Gastroesophageal sphincter (tissue), 4 donors: ENCODE measurements around the gene RERG. TPM values are rescaled to one million over a fixed set of nuclear protein-coding genes. Genes with fewer than 3 reads are reported as not detected.

Experiments used
- ATAC-seq: fragments of 150-250 bp; one replicate; pipeline ENCODE4 v1.9.1; 2016; ENCODE audit warnings: mild to moderate bottlenecking, moderate library complexity
- H3K27ac ChIP-seq, 4 donors: fragments of 200-600 bp; sonication (generic) in 3 of 4; 1 replicate in 3 of 4; 2 replicates in 1 of 4; pipeline ENCODE4 v1.5.1; 2016 to 2019
- H3K27me3 ChIP-seq: fragments of 200-600 bp; sonication (generic); one replicate; pipeline ENCODE4 v1.5.1; 2019
- H3K36me3 ChIP-seq, 2 donors: fragments of 200-600 bp; sonication (generic); one replicate each; pipeline ENCODE4 v1.5.1; 2019; ENCODE audit warnings: control low read depth in 1 of 2
- H3K4me1 ChIP-seq, 3 donors: fragments of 200-600 bp; sonication (generic); 1 replicate in 2 of 3; 2 replicates in 1 of 3; pipeline ENCODE4 v1.5.1; 2016 to 2019; ENCODE audit warnings: control low read depth in 2 of 3
- H3K4me3 ChIP-seq, 2 donors: fragments of 200-600 bp; sonication (generic); one replicate each; pipeline ENCODE4 v1.5.1; 2019; ENCODE audit warnings: mild to moderate bottlenecking in 1 of 2, moderate library complexity in 1 of 2
- H3K9me3 ChIP-seq, 3 donors: fragments of 200-600 bp; sonication (generic); one replicate each; pipeline ENCODE4 v1.5.1; 2017 to 2019; ENCODE audit warnings: control low read depth in 2 of 3
- EP300 ChIP-seq: sonication (generic); formaldehyde crosslinking; IDR thresholded peaks from one replicate; pipeline ENCODE4 v1.6.1; 2017; ENCODE audit warnings: antibody characterized with exemption, mild to moderate bottlenecking
- POLR2A ChIP-seq, 2 donors: fragments of 450-650 bp; IDR thresholded peaks; one replicate each; pipeline ENCODE4 v1.6.1; 2017; ENCODE audit warnings: antibody characterized with exemption in 2 of 2, mild to moderate bottlenecking in 2 of 2, moderate library complexity in 1 of 2
- POLR2AphosphoS5 ChIP-seq: sonication (generic); formaldehyde crosslinking; IDR thresholded peaks from one replicate; pipeline ENCODE4 v1.6.1; 2017; ENCODE audit warnings: antibody characterized with exemption
- WGBS, 2 donors: methylation state at CpG; one replicate each; pipeline ENCODE4 v1.1.5; 2018; ENCODE audit warnings: low coverage in 1 of 2; 5-methylcytosine and 5-hydroxymethylcytosine counted together
- total RNA-seq, 4 donors: library from RNA; depleted of rRNA; stranded (reverse); fragments of >200 nt; gene quantifications; one replicate each; pipeline ENCODE4 v1.1.0, GENCODE V29; 2016
- TF ChIP-seq, protein P1 (sequence below), 4 experiments: fragments of 200-600 bp in 2 of 4; fragments of 450-650 bp in 2 of 4; sonication (generic) in 1 of 4; IDR thresholded peaks; one replicate each; pipeline ENCODE4 v1.5.1; 2017 to 2019; ENCODE audit warnings: antibody characterized with exemption in 4 of 4, mild to moderate bottlenecking in 2 of 4, moderate library complexity in 2 of 4

RERG gene
- total RNA-seq, 4 donors from 2014 or later = 13.6 to 32.0 (median 19.8) TPM

DNA sequence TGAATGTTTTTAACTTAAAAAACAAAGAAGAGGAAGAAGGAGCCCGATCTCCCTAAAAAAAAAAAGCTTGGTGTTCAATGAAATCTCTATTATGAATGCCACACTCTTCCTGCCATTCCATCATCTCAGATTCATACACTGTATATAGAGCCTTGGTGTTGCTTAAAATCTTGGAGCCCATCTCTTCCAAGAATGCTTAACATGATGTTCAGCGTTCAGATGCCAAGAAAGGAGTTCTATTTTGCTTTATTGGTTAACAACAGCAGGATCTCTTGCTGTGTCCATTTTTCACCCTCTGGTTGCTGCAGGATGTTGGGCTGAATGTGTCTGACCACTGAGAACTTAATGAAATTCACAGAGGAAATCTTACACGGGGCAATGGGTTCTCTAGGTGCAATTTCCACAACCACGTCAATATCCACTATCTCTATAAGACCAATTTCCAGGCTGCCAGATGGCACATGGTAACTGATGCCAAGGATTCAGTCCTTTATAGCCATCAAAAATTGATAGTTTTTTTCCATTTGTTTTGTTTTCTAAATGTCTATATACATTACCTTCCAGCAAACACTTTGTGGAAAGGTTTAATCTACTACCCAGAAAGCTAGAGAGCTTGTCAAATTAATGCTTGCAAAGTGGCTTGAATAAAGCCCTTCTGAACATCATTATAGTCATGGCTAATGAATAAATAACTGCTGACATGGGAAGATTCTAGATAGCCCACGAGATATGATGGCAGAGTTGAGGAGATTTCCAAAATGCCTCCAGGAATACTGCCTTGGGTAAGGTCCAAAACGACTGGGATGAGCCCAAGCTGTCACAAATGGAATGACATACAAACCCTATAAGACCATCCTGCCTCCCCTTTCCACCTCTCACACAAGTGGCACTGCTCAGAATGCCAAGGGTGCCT is 26.5 kb downstream of the RERG start:
- H3K4me3 ChIP-seq = no peak overlapping the region
- H3K9me3 ChIP-seq = no peaks in the 10 kb centered on the region
- peaks cover 3 to 42% (median 9%) of the 10 kb centered on the region in 3 donors for H3K4me1 ChIP-seq
- peak overlapping the region in 2 of 4 donors; percentile 24 to 30 for H3K27ac ChIP-seq
- no peaks in the 10 kb centered on the region for H3K36me3 ChIP-seq
- TF ChIP-seq POLR2AphosphoS5 (no peak), EP300 (no peak), POLR2A (IDR thresholded peaks at IDR 0.05) (no peak)
- WGBS, 2 donors = 48% methylated on average over 6 of the region's 6 CpGs
- no peaks in the 10 kb centered on the region for H3K27me3 ChIP-seq
- no peak for ATAC-seq

DNA sequence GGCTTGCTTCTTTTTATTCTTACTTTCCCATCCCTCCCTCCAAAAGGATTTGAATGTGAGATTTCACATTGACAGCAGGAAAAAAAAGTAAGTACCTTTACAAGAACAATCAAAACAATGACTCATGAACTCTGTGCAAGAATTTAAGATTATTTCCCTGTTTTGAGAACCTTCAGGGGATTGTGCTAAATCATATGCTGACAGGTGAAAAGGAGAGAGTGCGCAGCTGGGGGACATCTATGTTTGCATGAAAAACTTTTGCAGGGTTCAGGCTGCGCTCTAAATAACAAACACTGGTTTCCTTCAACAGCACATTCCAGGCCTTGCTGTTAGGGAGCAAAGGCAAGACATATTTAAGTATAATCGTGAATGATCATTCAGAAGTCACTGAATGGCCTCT is 27.3 kb downstream of the RERG start:
- TF ChIP-seq POLR2AphosphoS5 (no peak), EP300 (no peak), POLR2A (IDR thresholded peaks at IDR 0.05) (no peak)
- TF ChIP-seq, protein P1, sequence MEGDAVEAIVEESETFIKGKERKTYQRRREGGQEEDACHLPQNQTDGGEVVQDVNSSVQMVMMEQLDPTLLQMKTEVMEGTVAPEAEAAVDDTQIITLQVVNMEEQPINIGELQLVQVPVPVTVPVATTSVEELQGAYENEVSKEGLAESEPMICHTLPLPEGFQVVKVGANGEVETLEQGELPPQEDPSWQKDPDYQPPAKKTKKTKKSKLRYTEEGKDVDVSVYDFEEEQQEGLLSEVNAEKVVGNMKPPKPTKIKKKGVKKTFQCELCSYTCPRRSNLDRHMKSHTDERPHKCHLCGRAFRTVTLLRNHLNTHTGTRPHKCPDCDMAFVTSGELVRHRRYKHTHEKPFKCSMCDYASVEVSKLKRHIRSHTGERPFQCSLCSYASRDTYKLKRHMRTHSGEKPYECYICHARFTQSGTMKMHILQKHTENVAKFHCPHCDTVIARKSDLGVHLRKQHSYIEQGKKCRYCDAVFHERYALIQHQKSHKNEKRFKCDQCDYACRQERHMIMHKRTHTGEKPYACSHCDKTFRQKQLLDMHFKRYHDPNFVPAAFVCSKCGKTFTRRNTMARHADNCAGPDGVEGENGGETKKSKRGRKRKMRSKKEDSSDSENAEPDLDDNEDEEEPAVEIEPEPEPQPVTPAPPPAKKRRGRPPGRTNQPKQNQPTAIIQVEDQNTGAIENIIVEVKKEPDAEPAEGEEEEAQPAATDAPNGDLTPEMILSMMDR (IDR thresholded peaks at IDR 0.05) = no peak
- no peak overlapping the region for H3K4me3 ChIP-seq
- H3K27me3 ChIP-seq = no peaks in the 10 kb centered on the region
- H3K4me1 ChIP-seq = peaks cover 3 to 42% (median 9%) of the 10 kb centered on the region in 3 donors
- no peaks in the 10 kb centered on the region for H3K36me3 ChIP-seq
- H3K9me3 ChIP-seq = no peaks in the 10 kb centered on the region
- ATAC-seq = no peak
- WGBS, 2 donors = 33 to 47% methylated on average over 3 of the region's 3 CpGs
- H3K27ac ChIP-seq = peak overlapping the region in 1 of 4 donors; percentile 24

DNA sequence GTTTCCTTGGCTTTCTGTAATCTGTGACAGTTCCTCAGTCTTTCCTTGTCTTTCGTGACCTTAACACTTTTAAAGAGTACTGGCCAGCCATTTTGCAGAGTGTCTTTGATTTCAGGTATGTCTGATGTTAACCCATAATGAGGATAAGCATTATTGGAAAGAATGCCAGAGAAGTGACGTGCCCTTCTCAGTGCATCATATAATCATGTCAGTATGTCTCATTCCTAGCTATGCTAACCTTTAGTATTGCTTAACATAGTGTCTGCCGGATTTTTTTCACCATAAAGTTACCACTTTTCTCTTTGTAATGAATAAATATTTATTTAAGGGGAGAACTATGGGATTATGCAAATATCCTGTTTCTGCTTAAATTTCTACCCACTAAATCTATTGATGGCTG is 28.5 kb downstream of the RERG start:
- ATAC-seq = no peak
- no peak overlapping the region for H3K27ac ChIP-seq
- H3K4me3 ChIP-seq = no peak overlapping the region
- H3K27me3 ChIP-seq = no peaks in the 10 kb centered on the region
- no peaks in the 10 kb centered on the region for H3K36me3 ChIP-seq
- peaks cover 3 to 41% (median 9%) of the 10 kb centered on the region in 3 donors for H3K4me1 ChIP-seq
- H3K9me3 ChIP-seq = no peaks in the 10 kb centered on the region
- 72 to 85% methylated on average over 3 of the region's 3 CpGs for WGBS, 2 donors
- TF ChIP-seq, protein P1 (IDR thresholded peaks at IDR 0.05) = no peak
- TF ChIP-seq EP300 (no peak), POLR2AphosphoS5 (no peak)

DNA sequence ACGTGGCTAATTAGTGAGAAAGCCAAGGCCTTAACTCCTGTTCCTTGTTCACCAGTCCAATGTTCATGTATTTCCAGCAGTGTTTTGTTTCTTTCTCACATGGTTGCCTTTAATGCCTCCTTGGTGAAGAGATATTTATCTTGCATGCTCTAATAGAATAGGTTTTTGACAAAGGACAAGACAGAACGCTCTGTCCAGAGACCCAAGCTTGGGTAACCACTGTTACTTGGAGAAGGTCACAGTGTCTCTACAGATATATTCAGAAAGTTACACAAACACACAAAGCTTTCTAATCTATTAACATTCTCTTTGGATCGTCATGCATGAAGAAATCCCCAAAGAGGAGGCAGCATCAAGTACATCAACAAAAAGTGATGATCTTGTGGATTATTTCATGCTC is 33.1 kb downstream of the RERG start:
- no peaks in the 10 kb centered on the region for H3K9me3 ChIP-seq
- peak overlapping the region in 1 of 4 donors; percentile 48 for H3K27ac ChIP-seq
- ATAC-seq = peak; percentile 39
- H3K27me3 ChIP-seq = no peaks in the 10 kb centered on the region
- peaks cover 0 to 22% (median 3%) of the 10 kb centered on the region in 3 donors for H3K4me1 ChIP-seq
- no peaks in the 10 kb centered on the region for H3K36me3 ChIP-seq
- 81 to 89% methylated on average over 3 of the region's 3 CpGs for WGBS, 2 donors
- no peak for TF ChIP-seq POLR2AphosphoS5
- TF ChIP-seq, protein P1 (IDR thresholded peaks at IDR 0.05) = no peak
- no peak for TF ChIP-seq POLR2A (IDR thresholded peaks at IDR 0.05)
- TF ChIP-seq EP300 = no peak
- no peak overlapping the region for H3K4me3 ChIP-seq

DNA sequence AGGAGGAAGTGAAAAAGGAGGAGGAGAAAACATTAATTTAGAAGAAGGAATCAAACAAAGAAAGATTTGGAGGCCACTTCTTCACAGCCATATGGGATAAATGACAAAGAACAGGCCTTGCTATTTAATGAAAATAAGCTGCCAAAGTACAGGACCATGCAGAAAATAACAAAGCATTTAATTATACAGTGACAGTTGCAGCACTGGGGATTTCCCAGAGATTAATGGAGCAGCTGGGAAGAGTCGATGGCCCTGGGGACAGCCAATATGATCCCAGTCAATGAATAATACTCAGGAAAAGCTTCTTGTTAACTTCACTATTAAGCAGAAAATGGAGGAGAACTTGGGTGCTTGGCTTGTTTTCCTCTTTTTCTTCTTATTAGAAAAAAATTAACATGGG is 34.6 kb downstream of the RERG start:
- TF ChIP-seq, protein P1 (IDR thresholded peaks at IDR 0.05) = no peak
- TF ChIP-seq POLR2A (IDR thresholded peaks at IDR 0.05) (no peak), POLR2AphosphoS5 (no peak), EP300 (no peak)
- Histone ChIP-seq H3K27ac (peak overlapping the region in 3 of 4 donors; percentile 22 to 50 (median 48)), H3K27me3 (no peaks in the 10 kb centered on the region), H3K4me3 (no peak overlapping the region), H3K9me3 (no peaks in the 10 kb centered on the region), H3K36me3 (no peaks in the 10 kb centered on the region), H3K4me1 (peaks cover 0 to 22% (median 3%) of the 10 kb centered on the region in 3 donors)
- 11% methylated on average over 1 of the region's 1 CpG; no CpG with 5 or more reads in 1 of the 2 donors for WGBS, 2 donors
- no peak for ATAC-seq
